Trophoblast cell (in vitro differentiated cells and primary cell): ENCODE data around the gene ARHGEF10L.

Source experiments
- DNase-seq, 2 donors: peaks; one replicate each; pipeline ENCODE4 v3.0.0-alpha.2; 2016
- H2AFZ ChIP-seq: 2 replicates; pipeline ENCODE4 v1.6.1; 2013; ENCODE audit warnings: low read length, moderate library complexity, mild to moderate bottlenecking; ENCODE audit not compliant: insufficient read depth, poor library complexity
- H2AK5ac ChIP-seq: 2 replicates; pipeline ENCODE4 v1.6.1; 2013; ENCODE audit warnings: mild to moderate bottlenecking, low read length
- H2BK120ac ChIP-seq: 2 replicates; pipeline ENCODE4 v1.6.1; 2013; ENCODE audit warnings: low read length, mild to moderate bottlenecking, moderate library complexity; ENCODE audit not compliant: insufficient read depth, poor library complexity
- H2BK12ac ChIP-seq: 2 replicates; pipeline ENCODE4 v1.6.1; 2013; ENCODE audit warnings: mild to moderate bottlenecking, low read length, moderate library complexity
- H2BK5ac ChIP-seq: 2 replicates; pipeline ENCODE4 v1.6.1; 2013; ENCODE audit warnings: low read length, low read depth, moderate library complexity, mild to moderate bottlenecking; ENCODE audit not compliant: poor library complexity
- H3K14ac ChIP-seq: 2 replicates; pipeline ENCODE4 v1.6.1; 2013; ENCODE audit warnings: mild to moderate bottlenecking, low read length
- H3K18ac ChIP-seq: 2 replicates; pipeline ENCODE4 v1.6.1; 2013; ENCODE audit warnings: mild to moderate bottlenecking, low read length
- H3K23ac ChIP-seq: 2 replicates; pipeline ENCODE4 v1.6.1; 2013; ENCODE audit warnings: low read length
- H3K27ac ChIP-seq: 2 replicates; pipeline ENCODE4 v1.5.1; 2013; ENCODE audit warnings: low read depth, mild to moderate bottlenecking, inconsistent platforms, low read length, moderate library complexity
- H3K27me3 ChIP-seq: 2 replicates; pipeline ENCODE4 v1.6.1; 2013; ENCODE audit warnings: inconsistent platforms, mild to moderate bottlenecking, low read length, moderate library complexity; ENCODE audit not compliant: insufficient read depth
- H3K36me3 ChIP-seq, 2 experiments: 1 replicate in 1 of 2; 2 replicates in 1 of 2; pipeline ENCODE4 v1.6.1; 2013; ENCODE audit warnings: low read length in 2 of 2, mild to moderate bottlenecking in 2 of 2, moderate library complexity in 1 of 2; ENCODE audit not compliant: insufficient read depth in 2 of 2, control insufficient read depth in 1 of 2
- H3K4ac ChIP-seq: 2 replicates; pipeline ENCODE4 v1.6.1; 2013; ENCODE audit warnings: low read depth, mild to moderate bottlenecking, low read length, moderate library complexity
- H3K4me1 ChIP-seq, 2 experiments: 1 replicate in 1 of 2; 2 replicates in 1 of 2; pipeline ENCODE4 v1.6.1; 2013; ENCODE audit warnings: low read length in 2 of 2, mild to moderate bottlenecking in 2 of 2, moderate library complexity in 1 of 2; ENCODE audit not compliant: insufficient read depth in 2 of 2, control insufficient read depth in 1 of 2
- H3K4me2 ChIP-seq: 2 replicates; pipeline ENCODE4 v1.6.1; 2013; ENCODE audit warnings: inconsistent platforms, mild to moderate bottlenecking, low read length, moderate library complexity
- H3K4me3 ChIP-seq: 2 replicates; pipeline ENCODE4 v1.5.1; 2013; ENCODE audit warnings: mild to moderate bottlenecking, low read depth, low read length, inconsistent platforms
- H3K79me1 ChIP-seq: one replicate; pipeline ENCODE4 v1.6.1; 2013; ENCODE audit warnings: low read length
- H3K79me2 ChIP-seq: 2 replicates; pipeline ENCODE4 v1.6.1; 2013; ENCODE audit warnings: low read length, mild to moderate bottlenecking; ENCODE audit not compliant: control insufficient read depth, insufficient read depth, poor library complexity
- H3K9ac ChIP-seq: 2 replicates; pipeline ENCODE4 v1.6.1; 2013; ENCODE audit warnings: mild to moderate bottlenecking, low read length
- H3K9me3 ChIP-seq: 2 replicates; pipeline ENCODE4 v1.6.1; 2013; ENCODE audit warnings: low read depth, mild to moderate bottlenecking, control low read depth, inconsistent platforms, low read length; ENCODE audit not compliant: insufficient read depth
- H4K12ac ChIP-seq: 2 replicates; pipeline ENCODE4 v1.6.1; 2013; ENCODE audit warnings: low read depth, mild to moderate bottlenecking, low read length, moderate library complexity
- H4K8ac ChIP-seq: 2 replicates; pipeline ENCODE4 v1.6.1; 2013; ENCODE audit warnings: low read depth, mild to moderate bottlenecking, low read length, moderate library complexity
- H4K91ac ChIP-seq: one replicate; pipeline ENCODE4 v1.6.1; 2013; ENCODE audit warnings: low read depth, mild to moderate bottlenecking, low read length, moderate library complexity
- WGBS: extraction: QIAGEN DNeasy Blood & Tissue Kit; methylation state at CpG from one replicate; pipeline ENCODE4 v1.1.7; 2013; ENCODE audit warnings: missing lambda C conversion rate; ENCODE audit not compliant: insufficient read length, insufficient coverage; ENCODE audit errors: extremely low coverage; 5-methylcytosine and 5-hydroxymethylcytosine counted together

Gene ARHGEF10L

DNA sequence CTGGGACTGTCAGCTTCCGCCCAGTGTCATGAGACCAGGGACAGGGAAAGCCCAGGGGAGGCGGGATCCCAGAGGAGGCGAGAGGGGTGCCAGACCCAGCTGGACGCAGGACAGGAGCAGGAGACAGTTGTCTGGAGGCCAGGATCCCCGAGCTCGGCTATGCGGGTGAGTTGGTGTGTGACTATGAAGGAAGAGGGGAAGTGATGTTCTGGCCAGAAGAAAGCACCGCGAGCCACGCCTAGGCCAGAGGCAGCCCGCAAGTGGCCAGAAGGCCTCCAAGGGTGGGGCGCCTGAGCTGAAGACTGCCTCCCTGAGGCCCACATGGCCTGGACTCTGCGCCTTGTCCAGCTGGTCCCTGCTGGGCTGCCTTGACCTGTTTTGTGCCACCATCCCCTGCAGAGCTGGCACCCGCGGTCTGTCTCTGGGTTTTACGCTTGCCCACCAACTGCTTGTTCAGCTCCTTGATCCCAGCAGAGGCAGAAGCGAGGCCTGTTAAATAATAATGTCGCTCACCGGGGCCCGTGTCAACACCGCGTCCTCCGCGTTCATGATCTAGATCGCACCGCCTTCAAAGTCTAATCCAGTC is 130.5 kb downstream of the ARHGEF10L start:
- H3K79me1 ChIP-seq = no peaks in the 10 kb centered on the region
- no peak overlapping the region for H3K4ac ChIP-seq
- WGBS = no CpG with 5 or more reads among the region's 26 CpGs
- H2BK120ac ChIP-seq = no peak overlapping the region
- H3K23ac ChIP-seq = no peak overlapping the region
- H3K4me3 ChIP-seq = no peak overlapping the region
- H2AFZ ChIP-seq = no peak overlapping the region
- H4K91ac ChIP-seq = no peak overlapping the region
- no peak overlapping the region for H2AK5ac ChIP-seq
- H3K27me3 ChIP-seq = no peaks in the 10 kb centered on the region
- no peak overlapping the region for H3K4me2 ChIP-seq
- no peaks in the 10 kb centered on the region for H3K4me1 ChIP-seq
- no peak overlapping the region for H3K14ac ChIP-seq
- H2BK12ac ChIP-seq = no peak overlapping the region
- H3K18ac ChIP-seq = no peak overlapping the region
- H3K9ac ChIP-seq = no peak overlapping the region
- H3K79me2 ChIP-seq = no peaks in the 10 kb centered on the region
- no peak overlapping the region for H4K12ac ChIP-seq
- no peak overlapping the region for H3K27ac ChIP-seq
- no peak overlapping the region for H4K8ac ChIP-seq
- no peak for DNase-seq
- peaks cover 2% of the 10 kb centered on the region for H3K9me3 ChIP-seq
- H3K36me3 ChIP-seq = peaks cover 29 to 30% of the 10 kb centered on the region in 2 experiments
- no peak overlapping the region for H2BK5ac ChIP-seq

DNA sequence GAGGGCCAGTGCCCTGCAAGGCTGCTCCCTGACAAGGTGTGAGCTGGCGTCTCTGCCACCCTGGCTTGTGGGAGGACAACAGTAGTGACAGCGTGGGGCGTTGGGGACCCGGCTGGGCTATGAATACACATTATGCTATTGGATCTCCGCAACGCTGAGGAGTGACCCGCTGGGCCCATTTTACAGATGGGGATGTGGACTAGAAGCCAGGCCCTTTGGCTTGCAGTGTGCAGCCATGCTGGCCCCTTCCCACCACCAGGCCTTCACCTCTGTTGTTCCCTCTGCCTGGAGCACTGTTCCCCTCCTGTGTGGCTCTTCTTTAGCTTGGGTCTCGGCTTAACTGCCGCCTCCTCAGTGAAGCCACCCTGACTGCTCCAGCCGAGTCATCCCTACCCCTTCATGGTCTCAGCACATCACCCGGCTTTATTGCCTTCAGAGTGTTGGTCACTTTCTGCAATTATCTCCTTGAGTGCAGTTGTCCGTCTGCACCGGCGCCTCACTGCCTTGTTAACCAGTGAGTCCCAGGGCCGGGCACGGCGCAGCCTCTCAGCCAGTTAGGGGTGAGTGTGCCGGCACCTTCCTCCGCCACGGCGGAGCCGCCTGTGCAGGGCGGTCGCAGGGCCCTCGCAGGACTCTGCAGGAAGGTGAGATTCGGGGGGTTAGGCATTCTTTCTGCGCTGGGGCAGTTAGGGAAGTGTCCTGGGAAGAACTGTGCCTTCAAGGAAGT is 131.3 kb downstream of the ARHGEF10L start:
- H4K12ac ChIP-seq = no peak overlapping the region
- no peak overlapping the region for H4K8ac ChIP-seq
- no peak overlapping the region for H2AK5ac ChIP-seq
- no peak overlapping the region for H2AFZ ChIP-seq
- H4K91ac ChIP-seq = no peak overlapping the region
- H3K23ac ChIP-seq = no peak overlapping the region
- H3K79me1 ChIP-seq = no peaks in the 10 kb centered on the region
- H3K79me2 ChIP-seq = no peaks in the 10 kb centered on the region
- no peak overlapping the region for H2BK12ac ChIP-seq
- no peak overlapping the region for H3K4me3 ChIP-seq
- no peak overlapping the region for H3K4ac ChIP-seq
- H3K36me3 ChIP-seq = peaks cover 22 to 29% of the 10 kb centered on the region in 2 experiments
- no peak overlapping the region for H3K18ac ChIP-seq
- WGBS = no CpG with 5 or more reads among the region's 27 CpGs
- peaks cover 8% of the 10 kb centered on the region for H3K9me3 ChIP-seq
- no peaks in the 10 kb centered on the region for H3K4me1 ChIP-seq
- no peak overlapping the region for H3K9ac ChIP-seq
- no peak overlapping the region for H3K14ac ChIP-seq
- H3K4me2 ChIP-seq = no peak overlapping the region
- H3K27ac ChIP-seq = no peak overlapping the region
- H2BK5ac ChIP-seq = no peak overlapping the region
- H2BK120ac ChIP-seq = no peak overlapping the region
- H3K27me3 ChIP-seq = no peaks in the 10 kb centered on the region
- DNase-seq = no peak

DNA sequence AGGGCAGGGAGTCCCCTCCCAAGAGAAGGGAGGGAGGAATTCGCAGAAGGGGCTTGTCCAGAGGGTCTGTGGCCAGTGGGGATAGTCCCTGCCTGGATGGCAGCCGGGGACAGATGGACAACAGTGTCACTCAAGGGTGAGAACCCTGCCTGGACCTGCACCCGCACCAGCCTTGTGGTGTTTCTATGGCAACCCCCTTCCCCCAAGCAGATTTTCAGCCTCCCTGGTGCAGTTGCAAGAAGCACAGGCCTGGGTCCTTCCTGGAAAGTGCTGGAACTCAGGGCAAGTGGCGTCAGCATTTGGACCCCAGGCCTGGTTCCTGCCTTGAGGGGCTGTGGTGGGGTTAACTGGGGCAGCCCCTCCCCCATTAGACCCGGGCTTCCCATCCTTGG is 131.8 kb downstream of the ARHGEF10L start:
- Histone ChIP-seq H3K23ac (no peak overlapping the region), H3K9me3 (peaks cover 13% of the 10 kb centered on the region), H3K36me3 (peaks cover 20 to 26% of the 10 kb centered on the region in 2 experiments), H3K14ac (no peak overlapping the region), H2AK5ac (no peak overlapping the region), H4K8ac (no peak overlapping the region), H3K27me3 (no peaks in the 10 kb centered on the region), H4K91ac (no peak overlapping the region), H3K79me1 (no peaks in the 10 kb centered on the region), H3K4me2 (no peak overlapping the region), H2BK12ac (no peak overlapping the region), H2AFZ (no peak overlapping the region), H3K27ac (no peak overlapping the region), H2BK5ac (no peak overlapping the region), H3K18ac (no peak overlapping the region), H3K79me2 (no peaks in the 10 kb centered on the region), H3K4ac (no peak overlapping the region), H4K12ac (no peak overlapping the region), H3K4me1 (no peaks in the 10 kb centered on the region), H3K9ac (no peak overlapping the region), H3K4me3 (no peak overlapping the region), H2BK120ac (no peak overlapping the region)
- WGBS = no CpG with 5 or more reads among the region's 5 CpGs
- no peak for DNase-seq

DNA sequence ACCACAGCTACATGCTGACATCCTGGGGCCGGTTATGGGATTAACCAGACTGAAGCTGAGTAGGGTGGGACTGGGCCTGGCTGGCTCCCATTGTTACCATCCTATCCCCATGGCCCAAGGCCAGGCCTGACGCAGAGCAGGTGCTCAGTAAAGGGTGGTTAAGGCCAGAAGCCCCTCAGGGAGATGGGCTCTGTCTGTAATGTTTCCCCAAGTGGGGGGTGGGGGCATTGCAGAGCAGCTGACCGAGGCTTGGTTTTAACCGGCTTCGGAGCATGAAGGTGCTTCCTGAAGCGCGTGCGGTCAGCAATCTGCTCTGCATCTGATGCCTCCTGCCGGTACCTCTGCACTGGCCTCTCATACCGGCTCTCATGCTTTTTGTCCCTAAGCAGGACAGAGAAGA is 132.2 kb downstream of the ARHGEF10L start:
- no peak overlapping the region for H2BK12ac ChIP-seq
- H3K9ac ChIP-seq = no peak overlapping the region
- peaks cover 13% of the 10 kb centered on the region for H3K9me3 ChIP-seq
- H4K8ac ChIP-seq = no peak overlapping the region
- no peak overlapping the region for H3K27ac ChIP-seq
- no peak overlapping the region for H3K14ac ChIP-seq
- no peak overlapping the region for H3K4ac ChIP-seq
- no peak overlapping the region for H3K18ac ChIP-seq
- no peak overlapping the region for H2BK120ac ChIP-seq
- no peaks in the 10 kb centered on the region for H3K79me2 ChIP-seq
- peaks cover 20 to 25% of the 10 kb centered on the region in 2 experiments for H3K36me3 ChIP-seq
- no peak overlapping the region for H4K91ac ChIP-seq
- WGBS = no CpG with 5 or more reads among the region's 10 CpGs
- no peak overlapping the region for H3K4me3 ChIP-seq
- no peak overlapping the region for H3K4me2 ChIP-seq
- H2AFZ ChIP-seq = no peak overlapping the region
- no peaks in the 10 kb centered on the region for H3K27me3 ChIP-seq
- H2BK5ac ChIP-seq = no peak overlapping the region
- H2AK5ac ChIP-seq = no peak overlapping the region
- no peak overlapping the region for H4K12ac ChIP-seq
- H3K79me1 ChIP-seq = no peaks in the 10 kb centered on the region
- DNase-seq = no peak
- no peaks in the 10 kb centered on the region for H3K4me1 ChIP-seq
- no peak overlapping the region for H3K23ac ChIP-seq
